Fibroblast of lung (primary cell): ENCODE data around the gene GNAZ.

Experiments
- EZH2 ChIP-seq: IDR thresholded peaks from 2 replicates; pipeline ENCODE4 v1.5.1; 2012; ENCODE audit warnings: low read length, control low read depth, mild to moderate bottlenecking; ENCODE audit errors: missing control alignments
- TF ChIP-seq, protein P1 (sequence below), 2 donors: IDR thresholded peaks in 1 of 2; conservative IDR thresholded peaks in 1 of 2; 1 replicate in 1 of 2; 2 replicates in 1 of 2; pipeline ENCODE4 v1.5.1; 2011 to 2012; ENCODE audit warnings: low read length in 2 of 2, control low read depth in 1 of 2, inconsistent platforms in 1 of 2, low read depth in 1 of 2, mild to moderate bottlenecking in 1 of 2

- TF ChIP-seq, protein P1, sequence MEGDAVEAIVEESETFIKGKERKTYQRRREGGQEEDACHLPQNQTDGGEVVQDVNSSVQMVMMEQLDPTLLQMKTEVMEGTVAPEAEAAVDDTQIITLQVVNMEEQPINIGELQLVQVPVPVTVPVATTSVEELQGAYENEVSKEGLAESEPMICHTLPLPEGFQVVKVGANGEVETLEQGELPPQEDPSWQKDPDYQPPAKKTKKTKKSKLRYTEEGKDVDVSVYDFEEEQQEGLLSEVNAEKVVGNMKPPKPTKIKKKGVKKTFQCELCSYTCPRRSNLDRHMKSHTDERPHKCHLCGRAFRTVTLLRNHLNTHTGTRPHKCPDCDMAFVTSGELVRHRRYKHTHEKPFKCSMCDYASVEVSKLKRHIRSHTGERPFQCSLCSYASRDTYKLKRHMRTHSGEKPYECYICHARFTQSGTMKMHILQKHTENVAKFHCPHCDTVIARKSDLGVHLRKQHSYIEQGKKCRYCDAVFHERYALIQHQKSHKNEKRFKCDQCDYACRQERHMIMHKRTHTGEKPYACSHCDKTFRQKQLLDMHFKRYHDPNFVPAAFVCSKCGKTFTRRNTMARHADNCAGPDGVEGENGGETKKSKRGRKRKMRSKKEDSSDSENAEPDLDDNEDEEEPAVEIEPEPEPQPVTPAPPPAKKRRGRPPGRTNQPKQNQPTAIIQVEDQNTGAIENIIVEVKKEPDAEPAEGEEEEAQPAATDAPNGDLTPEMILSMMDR (conservative IDR thresholded peaks at IDR 0.05 in 1 of 2, IDR thresholded peaks at IDR 0.05 in 1 of 2; ENCODE audit: low read depth in 1 of 2, low read length in 2 of 2), result no peak
- TF ChIP-seq EZH2, result no peak
Measured at GRCh38 chr22:23053912-23054530, 16.3 kb upstream of the GNAZ start.
